ENCODE data around the gene ZDHHC11.
A peak's percentile ranks its signal among the peaks of the same experiment; 100 is the strongest.

ZDHHC11 gene

DNA sequence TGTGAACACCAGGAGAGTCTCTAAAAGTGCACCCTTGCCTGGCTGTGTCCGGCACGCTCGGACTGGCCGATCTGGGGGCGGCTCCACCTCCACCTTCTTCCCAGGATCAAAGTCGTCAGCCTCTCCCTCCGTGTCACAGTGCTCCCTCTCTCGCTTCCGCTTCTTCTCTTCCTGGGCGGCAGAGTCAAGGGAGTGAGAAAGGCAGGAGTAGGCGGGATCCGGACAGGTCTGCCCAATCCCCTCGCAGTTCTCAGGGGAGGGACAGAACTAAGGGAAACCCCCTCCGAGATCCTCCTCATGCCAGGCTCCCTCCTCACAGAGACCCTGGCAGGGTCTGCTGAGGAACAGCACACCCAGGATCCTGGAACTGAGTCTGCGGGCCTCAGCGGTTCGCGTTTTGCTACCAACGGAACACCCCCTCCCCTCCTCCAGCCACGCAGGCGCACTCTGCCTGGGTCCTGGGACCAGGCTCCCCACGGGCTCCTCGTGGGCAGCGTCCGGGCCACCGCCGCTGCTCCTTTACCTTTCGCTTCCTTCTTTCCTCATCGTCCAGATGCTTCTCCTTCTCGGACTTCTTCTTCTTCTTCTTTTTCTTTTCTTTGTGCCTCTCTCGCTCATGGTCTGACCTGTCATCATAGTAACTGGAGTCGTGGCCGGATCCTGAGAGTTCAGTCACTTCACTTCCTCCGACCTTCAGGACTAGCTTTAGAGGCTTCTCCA lies 40.5 kb upstream of the ZDHHC11 start:
- peaks cover 27% of the 10 kb centered on the region for H3K36me3 ChIP-seq (ENCODE audit: control insufficient read depth, insufficient read depth, low read length)
- H3K4me3 ChIP-seq (replicated peaks; ENCODE audit: low read depth, low read length): peak overlapping the region; percentile 99
- H3K27me3 ChIP-seq (replicated peaks; ENCODE audit: control insufficient read depth, insufficient read depth, low read length): no peaks in the 10 kb centered on the region
- DNase-seq (ENCODE audit: extremely low read depth, insufficient read length): no peak
- TF ChIP-seq, protein P1, sequence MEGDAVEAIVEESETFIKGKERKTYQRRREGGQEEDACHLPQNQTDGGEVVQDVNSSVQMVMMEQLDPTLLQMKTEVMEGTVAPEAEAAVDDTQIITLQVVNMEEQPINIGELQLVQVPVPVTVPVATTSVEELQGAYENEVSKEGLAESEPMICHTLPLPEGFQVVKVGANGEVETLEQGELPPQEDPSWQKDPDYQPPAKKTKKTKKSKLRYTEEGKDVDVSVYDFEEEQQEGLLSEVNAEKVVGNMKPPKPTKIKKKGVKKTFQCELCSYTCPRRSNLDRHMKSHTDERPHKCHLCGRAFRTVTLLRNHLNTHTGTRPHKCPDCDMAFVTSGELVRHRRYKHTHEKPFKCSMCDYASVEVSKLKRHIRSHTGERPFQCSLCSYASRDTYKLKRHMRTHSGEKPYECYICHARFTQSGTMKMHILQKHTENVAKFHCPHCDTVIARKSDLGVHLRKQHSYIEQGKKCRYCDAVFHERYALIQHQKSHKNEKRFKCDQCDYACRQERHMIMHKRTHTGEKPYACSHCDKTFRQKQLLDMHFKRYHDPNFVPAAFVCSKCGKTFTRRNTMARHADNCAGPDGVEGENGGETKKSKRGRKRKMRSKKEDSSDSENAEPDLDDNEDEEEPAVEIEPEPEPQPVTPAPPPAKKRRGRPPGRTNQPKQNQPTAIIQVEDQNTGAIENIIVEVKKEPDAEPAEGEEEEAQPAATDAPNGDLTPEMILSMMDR (IDR thresholded peaks at IDR 0.05; ENCODE audit: insufficient read depth, low read length, poor library complexity, severe bottlenecking): no peak

GRCh38 chr5:889075-889710 lies 38.4 kb upstream of the ZDHHC11 start:
- Histone ChIP-seq H3K4me3 (replicated peaks; ENCODE audit: low read depth, low read length) (no peak overlapping the region), H3K36me3 (ENCODE audit: control insufficient read depth, insufficient read depth, low read length) (peaks cover 41% of the 10 kb centered on the region), H3K27me3 (replicated peaks; ENCODE audit: control insufficient read depth, insufficient read depth, low read length) (no peaks in the 10 kb centered on the region)
- TF ChIP-seq, protein P1 (IDR thresholded peaks at IDR 0.05; ENCODE audit: insufficient read depth, low read length, poor library complexity, severe bottlenecking): no peak
- DNase-seq (ENCODE audit: extremely low read depth, insufficient read length): no peak

DNA sequence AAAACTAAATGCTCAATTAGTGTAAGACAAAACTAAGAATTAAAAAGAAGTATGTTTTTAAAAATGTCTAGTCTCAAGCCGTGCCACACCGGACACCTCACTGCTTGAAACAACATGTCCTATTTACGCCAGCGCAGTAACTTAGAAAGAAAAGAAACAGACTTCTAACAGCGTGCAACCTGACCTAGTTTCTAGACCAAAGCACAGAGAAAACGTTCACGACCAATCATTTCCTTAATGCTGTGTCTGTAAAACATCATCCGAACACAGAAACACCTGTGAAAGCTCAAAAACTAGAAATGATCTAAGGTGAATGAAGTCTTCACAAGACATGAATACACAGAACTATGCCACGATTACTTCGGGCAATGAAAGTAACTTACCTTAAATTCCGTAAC lies 37.9 kb upstream of the ZDHHC11 start:
- Histone ChIP-seq H3K27me3 (replicated peaks; ENCODE audit: control insufficient read depth, insufficient read depth, low read length) (no peaks in the 10 kb centered on the region), H3K4me3 (replicated peaks; ENCODE audit: low read depth, low read length) (no peak overlapping the region), H3K36me3 (ENCODE audit: control insufficient read depth, insufficient read depth, low read length) (peaks cover 45% of the 10 kb centered on the region)
- TF ChIP-seq, protein P1 (IDR thresholded peaks at IDR 0.05; ENCODE audit: insufficient read depth, low read length, poor library complexity, severe bottlenecking): no peak
- DNase-seq (ENCODE audit: extremely low read depth, insufficient read length): no peak

DNA sequence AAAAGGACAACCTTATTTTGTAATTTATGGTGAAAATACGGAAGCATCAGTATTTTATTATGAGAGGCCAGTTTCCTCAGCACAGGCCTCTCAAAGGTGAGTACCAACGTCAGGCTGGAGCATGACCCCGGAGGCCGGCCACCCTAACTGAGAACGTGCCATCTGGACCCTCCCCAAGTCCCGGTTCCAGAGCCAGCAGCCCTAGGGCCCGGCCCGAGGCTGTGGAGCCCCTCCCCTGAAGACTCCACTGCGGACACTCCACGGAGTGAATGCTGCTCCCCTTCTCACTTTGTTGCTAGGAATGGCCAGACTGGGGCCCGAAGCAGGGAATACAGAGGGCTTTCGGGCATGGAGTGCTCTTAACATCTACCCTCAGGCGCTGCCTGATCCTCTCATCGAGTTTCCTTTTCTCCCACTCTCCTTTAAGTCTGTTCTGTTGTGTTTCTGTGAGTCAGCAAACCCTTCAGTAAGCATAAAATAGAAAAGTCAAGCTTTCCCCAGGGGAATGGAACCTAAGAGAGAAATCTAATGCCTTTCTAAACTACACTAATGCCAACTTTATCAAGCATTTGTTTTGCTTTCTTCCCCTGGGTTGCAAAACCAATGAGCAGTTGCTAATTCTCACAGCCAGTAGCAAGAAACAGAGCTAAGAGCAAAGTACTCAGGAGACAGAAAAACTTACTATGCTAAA lies 37.3 kb upstream of the ZDHHC11 start:
- H3K27me3 ChIP-seq (replicated peaks; ENCODE audit: control insufficient read depth, insufficient read depth, low read length): no peaks in the 10 kb centered on the region
- no peak overlapping the region for H3K4me3 ChIP-seq (replicated peaks; ENCODE audit: low read depth, low read length)
- peaks cover 50% of the 10 kb centered on the region for H3K36me3 ChIP-seq (ENCODE audit: control insufficient read depth, insufficient read depth, low read length)
- no peak for DNase-seq (ENCODE audit: extremely low read depth, insufficient read length)
- TF ChIP-seq, protein P1 (IDR thresholded peaks at IDR 0.05; ENCODE audit: insufficient read depth, low read length, poor library complexity, severe bottlenecking): no peak

GRCh38 chr5:886716-887325 lies 36.0 kb upstream of the ZDHHC11 start:
- H3K4me3 ChIP-seq (replicated peaks; ENCODE audit: low read depth, low read length): no peak overlapping the region
- TF ChIP-seq, protein P1 (IDR thresholded peaks at IDR 0.05; ENCODE audit: insufficient read depth, low read length, poor library complexity, severe bottlenecking): no peak
- H3K27me3 ChIP-seq (replicated peaks; ENCODE audit: control insufficient read depth, insufficient read depth, low read length): no peaks in the 10 kb centered on the region
- H3K36me3 ChIP-seq (ENCODE audit: control insufficient read depth, insufficient read depth, low read length): peaks cover 60% of the 10 kb centered on the region
- DNase-seq (ENCODE audit: extremely low read depth, insufficient read length): no peak
